GM12874 (cell line): ENCODE results near the gene LRRIQ1.

ENCODE experiments used
- TF ChIP-seq, protein P1 (sequence below): IDR thresholded peaks from 2 replicates; pipeline ENCODE4 v1.5.1; 2011; ENCODE audit warnings: low read depth, mild to moderate bottlenecking, control low read depth, low read length, moderate library complexity; ENCODE audit not compliant: insufficient read depth

The LRRIQ1 gene

DNA sequence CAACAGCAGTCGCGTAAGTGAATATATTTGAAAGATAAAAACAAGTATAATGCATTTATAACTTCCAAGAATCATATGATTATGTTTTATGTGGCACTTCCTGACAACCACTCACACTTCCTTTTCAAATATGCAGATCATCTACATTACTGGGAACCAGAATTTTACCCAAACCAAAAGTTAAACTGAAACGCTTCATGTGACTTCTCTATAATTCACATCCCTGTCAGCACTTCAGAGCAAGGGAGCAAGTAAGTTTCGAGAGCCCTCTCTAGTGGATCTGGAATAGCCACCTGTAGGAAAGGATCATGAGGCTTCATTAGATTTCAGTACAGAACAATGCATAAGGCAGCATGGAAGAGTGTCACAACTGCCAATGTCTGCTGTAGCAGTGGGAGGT, 230.2 kb downstream of the LRRIQ1 start:
- TF ChIP-seq, protein P1, sequence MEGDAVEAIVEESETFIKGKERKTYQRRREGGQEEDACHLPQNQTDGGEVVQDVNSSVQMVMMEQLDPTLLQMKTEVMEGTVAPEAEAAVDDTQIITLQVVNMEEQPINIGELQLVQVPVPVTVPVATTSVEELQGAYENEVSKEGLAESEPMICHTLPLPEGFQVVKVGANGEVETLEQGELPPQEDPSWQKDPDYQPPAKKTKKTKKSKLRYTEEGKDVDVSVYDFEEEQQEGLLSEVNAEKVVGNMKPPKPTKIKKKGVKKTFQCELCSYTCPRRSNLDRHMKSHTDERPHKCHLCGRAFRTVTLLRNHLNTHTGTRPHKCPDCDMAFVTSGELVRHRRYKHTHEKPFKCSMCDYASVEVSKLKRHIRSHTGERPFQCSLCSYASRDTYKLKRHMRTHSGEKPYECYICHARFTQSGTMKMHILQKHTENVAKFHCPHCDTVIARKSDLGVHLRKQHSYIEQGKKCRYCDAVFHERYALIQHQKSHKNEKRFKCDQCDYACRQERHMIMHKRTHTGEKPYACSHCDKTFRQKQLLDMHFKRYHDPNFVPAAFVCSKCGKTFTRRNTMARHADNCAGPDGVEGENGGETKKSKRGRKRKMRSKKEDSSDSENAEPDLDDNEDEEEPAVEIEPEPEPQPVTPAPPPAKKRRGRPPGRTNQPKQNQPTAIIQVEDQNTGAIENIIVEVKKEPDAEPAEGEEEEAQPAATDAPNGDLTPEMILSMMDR, result no peak

DNA sequence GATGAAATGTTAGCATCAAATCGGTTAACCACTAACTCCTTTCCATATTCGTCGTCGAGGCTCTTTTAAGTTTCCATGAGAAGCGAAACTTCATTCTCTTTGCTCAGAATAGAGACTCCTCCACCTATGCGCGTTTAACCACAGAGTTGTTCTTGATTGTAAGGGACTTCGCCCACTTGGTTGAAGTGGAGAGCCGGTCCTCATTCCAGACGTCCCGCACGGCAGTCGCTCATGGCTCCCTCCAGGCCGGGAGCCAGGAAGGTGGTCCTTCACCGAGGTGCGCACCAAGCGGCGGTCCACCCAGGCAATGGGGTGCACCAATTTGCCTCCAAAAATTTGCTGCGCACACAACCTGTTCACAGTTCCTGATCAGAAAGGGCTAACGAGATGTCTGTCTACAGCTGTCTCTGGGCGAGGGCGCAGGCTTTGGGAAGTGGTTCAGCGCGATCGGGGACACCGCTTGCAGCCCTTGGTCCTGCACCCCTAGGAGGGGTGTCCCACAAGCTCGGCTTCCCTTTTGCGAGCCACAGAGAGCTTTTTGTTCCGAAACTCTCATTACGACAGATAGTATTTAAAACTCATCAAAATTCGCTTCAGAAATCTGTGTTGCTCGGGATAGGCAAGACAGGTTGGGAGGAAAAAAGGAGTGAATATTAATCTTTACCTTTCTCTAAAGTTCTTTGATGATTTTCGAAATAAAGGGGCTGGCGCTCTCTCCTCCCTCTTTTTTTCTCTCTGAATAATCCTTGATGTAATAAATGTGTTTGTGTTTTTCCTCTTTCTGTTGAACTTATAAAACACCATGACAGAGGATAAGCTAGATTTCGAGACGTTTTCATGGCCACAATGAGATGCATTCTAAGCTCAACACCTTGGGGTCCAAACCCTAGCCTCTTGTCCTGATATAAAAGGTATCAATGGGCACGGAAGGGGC, 237.5 kb downstream of the LRRIQ1 start:
- TF ChIP-seq, protein P1, result no peak

DNA sequence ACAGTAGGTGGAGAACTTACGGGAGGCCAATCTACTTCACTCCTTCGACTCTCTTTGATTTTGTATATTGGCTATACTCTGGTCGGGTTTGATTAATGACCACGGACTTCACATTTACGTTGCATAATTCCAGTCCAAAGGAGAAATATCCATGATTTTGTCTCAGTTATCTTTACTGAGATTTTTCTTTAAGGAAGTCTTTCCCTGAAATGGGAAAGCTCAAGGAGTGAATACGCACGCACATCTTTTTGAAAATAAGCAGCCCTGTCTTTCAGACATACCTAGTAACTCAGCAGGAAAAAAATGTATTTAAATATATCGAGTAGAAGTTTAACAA, 238.1 kb downstream of the LRRIQ1 start:
- TF ChIP-seq, protein P1, result no peak

DNA sequence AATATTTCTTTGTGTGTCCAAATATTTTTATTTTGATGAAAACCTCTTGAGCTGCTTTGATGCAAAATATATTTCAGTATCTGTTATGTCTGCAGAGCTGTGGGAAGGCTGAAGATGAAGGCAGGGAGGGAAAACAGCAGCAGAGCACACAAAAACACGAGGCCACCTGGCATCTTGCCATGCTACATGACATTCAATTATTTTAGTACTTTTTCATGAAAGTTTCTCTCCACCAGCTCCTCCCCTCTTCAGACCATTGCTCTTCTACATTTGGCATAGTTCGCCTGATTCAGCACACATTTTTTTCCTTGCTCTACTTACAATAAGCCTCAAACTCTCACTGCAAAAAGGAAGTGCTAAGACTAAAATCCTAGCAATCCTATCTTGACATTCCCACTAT, 239.2 kb downstream of the LRRIQ1 start:
- TF ChIP-seq, protein P1, result no peak

DNA sequence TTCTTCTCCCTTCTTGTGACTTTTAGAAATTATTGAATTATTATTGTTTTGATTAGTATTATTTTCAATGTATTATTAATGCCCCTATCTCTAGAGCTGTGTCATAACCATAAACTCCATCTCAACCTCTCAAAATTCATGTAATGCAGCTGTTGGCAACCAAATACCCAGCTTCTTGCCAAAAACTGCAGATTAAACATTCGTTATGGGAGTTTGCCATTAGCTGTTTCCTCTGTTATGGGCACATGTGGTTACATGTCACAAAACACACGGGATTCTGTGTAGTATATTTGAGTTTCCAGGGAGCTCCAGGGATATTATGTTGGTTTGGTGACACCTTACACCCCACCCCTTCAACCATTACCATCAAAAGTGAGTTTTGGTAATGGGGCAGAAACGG, 241.0 kb downstream of the LRRIQ1 start:
- TF ChIP-seq, protein P1, result no peak

DNA sequence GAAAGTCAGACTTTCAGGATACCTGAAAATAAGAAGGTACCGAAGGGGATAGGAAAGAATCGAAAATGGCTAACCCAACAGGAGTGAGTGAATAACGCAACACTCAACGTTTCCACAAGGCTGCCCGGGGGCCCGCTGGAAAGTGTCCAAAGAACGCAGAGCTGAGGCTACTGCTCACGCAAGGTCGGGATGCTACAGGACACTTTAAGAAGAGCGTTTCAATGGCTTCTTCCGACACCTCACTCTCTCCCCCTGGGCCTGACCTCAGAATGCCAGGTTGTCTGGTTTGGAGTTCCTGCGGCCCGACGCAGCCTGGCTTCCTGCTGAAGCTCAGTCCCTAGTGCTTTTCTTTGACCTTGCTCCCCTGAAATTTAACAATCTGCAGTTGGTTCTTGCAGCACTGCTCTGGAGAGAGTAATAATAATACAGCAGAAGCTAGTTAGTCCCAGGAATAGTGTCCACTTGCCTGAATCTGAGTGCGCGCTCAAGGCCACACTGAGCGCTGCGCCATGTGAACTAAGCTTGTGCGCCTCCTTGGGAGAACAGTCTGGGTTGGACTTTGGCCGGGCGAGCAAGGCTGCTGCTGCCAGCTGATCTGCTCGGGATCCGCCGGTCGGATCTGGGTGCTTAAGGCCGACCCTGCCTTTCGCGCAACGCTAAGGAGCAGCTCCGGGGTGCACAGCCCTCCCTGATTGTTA, 241.9 kb downstream of the LRRIQ1 start:
- TF ChIP-seq, protein P1, result no peak

DNA sequence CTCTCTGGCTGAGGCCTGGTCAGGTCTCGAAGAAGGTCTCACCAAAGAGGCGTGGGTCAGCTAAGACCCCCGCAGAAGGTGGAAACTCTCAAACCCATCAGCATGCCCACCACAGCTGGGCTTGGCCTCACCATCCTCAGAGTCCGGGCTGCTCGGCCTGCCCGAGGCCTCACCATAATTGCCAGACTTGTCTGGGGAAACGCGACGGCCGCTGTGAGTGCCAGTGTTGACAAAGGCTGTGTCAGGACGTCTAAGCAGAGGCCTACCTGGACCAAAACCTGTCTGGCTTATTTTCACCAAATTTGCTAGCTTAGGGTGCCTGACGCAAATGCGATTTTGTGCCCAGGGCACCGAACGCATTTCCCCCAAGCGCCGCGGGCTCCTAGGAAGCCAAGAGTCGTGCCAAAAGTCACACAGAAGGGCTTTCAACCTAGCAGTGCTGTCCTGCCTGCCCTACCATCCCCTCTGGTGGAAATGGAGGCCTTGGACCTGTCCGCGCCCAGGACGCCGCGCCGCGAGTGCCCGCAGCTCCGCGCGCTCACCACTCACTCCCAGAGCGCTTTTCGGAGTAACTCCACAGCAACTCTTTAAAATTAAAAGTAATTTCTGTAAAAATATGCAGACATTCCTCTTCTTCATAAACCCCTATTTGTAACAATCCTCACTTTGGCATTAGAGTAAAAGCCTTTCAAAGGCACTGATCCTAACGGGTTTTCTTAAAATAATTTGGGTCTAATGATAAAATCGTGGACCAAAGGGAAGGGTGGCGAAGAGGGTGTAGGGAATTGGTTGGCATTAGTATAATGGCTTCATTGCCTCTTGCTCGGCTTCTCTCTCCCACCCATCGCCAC, 242.7 kb downstream of the LRRIQ1 start:
- TF ChIP-seq, protein P1, result no peak
